T follicular helper cell (primary cell): ENCODE results near the gene COLEC11.

ENCODE experiments used
- DNase-seq: peaks from one replicate; pipeline ENCODE4 v3.0.0-alpha.2; 2020; ENCODE audit warnings: low read depth

Gene COLEC11

GRCh38 chr2:3639015-3639630, 44.2 kb downstream of the COLEC11 start:
- DNase-seq: no peak

GRCh38 chr2:3639653-3640052, 44.7 kb downstream of the COLEC11 start:
- DNase-seq: no peak

GRCh38 chr2:3641181-3641580, 46.3 kb downstream of the COLEC11 start:
- DNase-seq: no peak

- no peak for DNase-seq
Observed at GRCh38 chr2:3641841-3642421, 47.0 kb downstream of the COLEC11 start.

- DNase-seq: no peak
Observed at GRCh38 chr2:3642521-3643215, 47.8 kb downstream of the COLEC11 start.

GRCh38 chr2:3643371-3644245, 48.7 kb downstream of the COLEC11 start:
- DNase-seq: no peak

- no peak for DNase-seq
Observed at GRCh38 chr2:3644246-3644525, 49.3 kb downstream of the COLEC11 start.

GRCh38 chr2:3644891-3645605, 50.1 kb downstream of the COLEC11 start:
- no peak for DNase-seq

- no peak for DNase-seq
Observed at GRCh38 chr2:3645745-3646389, 51.0 kb downstream of the COLEC11 start.

- no peak for DNase-seq
Observed at GRCh38 chr2:3646446-3646845, 51.5 kb downstream of the COLEC11 start.

- no peak for DNase-seq
Observed at GRCh38 chr2:3647246-3647645, 52.3 kb downstream of the COLEC11 start.

- DNase-seq: no peak
Observed at GRCh38 chr2:3647831-3648651, 53.1 kb downstream of the COLEC11 start.

- DNase-seq: no peak
Observed at GRCh38 chr2:3648652-3649177, 53.8 kb downstream of the COLEC11 start.

GRCh38 chr2:3649581-3649980, 54.7 kb downstream of the COLEC11 start:
- no peak for DNase-seq

- no peak for DNase-seq
Observed at GRCh38 chr2:3650140-3650920, 55.4 kb downstream of the COLEC11 start.

- peak; percentile 52 for DNase-seq
Observed at GRCh38 chr2:3651691-3652648, 57.1 kb downstream of the COLEC11 start.

GRCh38 chr2:3652896-3653625, 58.1 kb downstream of the COLEC11 start:
- DNase-seq: no peak

GRCh38 chr2:3654011-3654410, 59.1 kb downstream of the COLEC11 start:
- DNase-seq: no peak
